Measurements from ENCODE around the gene SLC2A4RG. TPM values are rescaled to one million over a fixed set of nuclear protein-coding genes. Genes with fewer than 3 reads are reported as not detected.
A peak's percentile ranks its signal among the peaks of the same experiment; 100 is the strongest.

SLC2A4RG gene
- total and polyA plus RNA-seq, 2 of the 4 experiments (the other 2 are of a cell fraction) = 5.0 to 50.3 TPM

DNA sequence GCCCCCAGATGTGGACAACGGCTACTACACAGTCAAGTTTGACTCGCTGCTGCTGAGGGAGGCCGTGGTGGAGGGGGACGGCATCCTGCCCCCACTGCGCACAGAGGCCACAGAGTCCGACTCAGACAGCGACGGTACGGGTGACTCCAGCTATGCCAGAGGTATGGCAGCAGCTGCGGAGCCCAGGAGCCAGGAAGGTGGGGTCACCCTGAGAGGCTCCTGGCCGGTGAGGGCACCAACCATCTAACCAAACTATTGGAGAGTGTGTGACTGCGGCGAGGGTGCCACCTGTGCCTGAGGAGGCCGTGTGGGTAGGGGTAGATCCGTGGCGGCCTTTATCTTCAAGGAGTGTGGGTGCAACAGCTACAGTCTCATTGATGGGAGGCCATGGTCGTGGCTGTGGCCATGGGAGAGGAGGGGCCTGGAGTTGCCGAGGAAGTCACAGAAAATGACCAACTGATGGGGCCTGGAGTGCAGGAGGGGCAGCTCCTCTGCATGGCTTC lies 5.9 kb upstream of the SLC2A4RG start:
- Histone ChIP-seq H3K9me1 (ENCODE audit: insufficient read depth, low read length) (peaks cover 19% of the 10 kb centered on the region), H3K23ac (ENCODE audit: low read depth, low read length) (no peak overlapping the region), H2AK5ac (ENCODE audit: low read depth, low read length) (no peak overlapping the region), H3K18ac (ENCODE audit: low read depth, low read length) (no peak overlapping the region), H3K4me2 (ENCODE audit: low read depth, low read length) (no peak overlapping the region), H4K91ac (ENCODE audit: insufficient read depth, low read depth, low read length) (no peak overlapping the region), H3K14ac (replicated peaks; ENCODE audit: low read depth, low read length) (no peak overlapping the region), H3K4me3 (ENCODE audit: insufficient read depth, low read depth, low read length) (no peak overlapping the region), H4K5ac (ENCODE audit: low read depth, low read length) (no peak overlapping the region), H4K8ac (ENCODE audit: low read depth in 2 of 2, low read length in 2 of 2) (no peak overlapping the region), H3K9me3 (ENCODE audit: control insufficient read depth, insufficient read depth, low read length) (no peaks in the 10 kb centered on the region), H3K56ac (ENCODE audit: extremely low read depth, insufficient read depth, low read length) (no peak overlapping the region), H3K36me3 (ENCODE audit: control insufficient read depth, insufficient read depth, low read length) (peaks cover 39% of the 10 kb centered on the region), H2BK20ac (ENCODE audit: low read depth, low read length) (no peak overlapping the region), H3K9ac (ENCODE audit: low read depth, low read length) (no peak overlapping the region), H2AFZ (replicated peaks; ENCODE audit: low read length, poor library complexity) (no peak overlapping the region), H2BK5ac (ENCODE audit: low read depth, low read length, poor library complexity, severe bottlenecking) (no peak overlapping the region), H2BK120ac (ENCODE audit: low read depth, low read length) (no peak overlapping the region), H2AK9ac (replicated peaks; ENCODE audit: low read depth, low read length, poor library complexity) (peak overlapping the region; percentile 63), H3K79me1 (ENCODE audit: low read depth in 1 of 2, low read length in 2 of 2) (peaks cover 21 to 55% of the 10 kb centered on the region in 2 experiments), H4K20me1 (ENCODE audit: insufficient read depth, low read length) (peaks cover 39% of the 10 kb centered on the region), H2BK15ac (ENCODE audit: low read depth, low read length) (no peak overlapping the region), H3K4me1 (ENCODE audit: control insufficient read depth, insufficient read depth, low read length) (no peaks in the 10 kb centered on the region), H3K27me3 (ENCODE audit: control insufficient read depth, insufficient read depth, low read length) (no peaks in the 10 kb centered on the region), H3K4ac (ENCODE audit: low read depth, low read length) (no peak overlapping the region), H3K27ac (ENCODE audit: insufficient read depth, low read length) (no peak overlapping the region)
- CTCF ChIA-PET = no interaction called here
- POLR2A ChIA-PET (ENCODE audit: unreplicated experiment) = no interaction called here
- in situ Hi-C loops (cut with MboI; ENCODE audit: low sequenced_read_pairs) = no loop called here
- 89% methylated on average over 6 of the region's 18 CpGs; no CpG with 5 or more reads in 1 of the 2 experiments for WGBS, 2 experiments (ENCODE audit: extremely low coverage in 2 of 2, insufficient read length in 1 of 2)
- DNase-seq = no peak
- dilution Hi-C loops (cut with HindIII; ENCODE audit: low sequenced_read_pairs, unreplicated experiment) = no loop called here
- no peak for ATAC-seq (ENCODE audit: low read depth)
- TF ChIP-seq FOS (IDR thresholded peaks at IDR 0.05; ENCODE audit: low read depth, low read length) (no peak), NFE2L2 (IDR thresholded peaks at IDR 0.05; ENCODE audit: low read depth, low read length) (no peak), POLR2A (IDR thresholded peaks at IDR 0.05; ENCODE audit: low read depth, low read length) (no peak), MXI1 (IDR thresholded peaks at IDR 0.05; ENCODE audit: borderline replicate concordance, low read depth, low read length) (no peak), BHLHE40 (IDR thresholded peaks at IDR 0.05; ENCODE audit: low read depth, low read length) (no peak), ELK1 (IDR thresholded peaks at IDR 0.05; ENCODE audit: borderline replicate concordance, low read depth, low read length) (no peak), SMC3 (IDR thresholded peaks at IDR 0.05; ENCODE audit: low read depth, low read length) (no peak)
- BruUV-seq (replicated peaks) = no TSS peak
- intact Hi-C loops (cut with micrococcal nuclease) = no loop called here

All from IMR-90 (cell line).